A549 (cell line): Measurements from ENCODE around the gene CYP19A1. TPM values are rescaled to one million over a fixed set of nuclear protein-coding genes. Genes with fewer than 3 reads are reported as not detected.

ENCODE experiments used
- ATAC-seq, 2 experiments: fragments of 200-7000 bp in 1 of 2; fragments of >200 bp in 1 of 2; cut with Nextera tagmentation in 1 of 2; cut with Tn5 transposase in 1 of 2; 3 replicates each; pipeline versions ENCODE4 v1.8.0 to v1.9.1; 2018 to 2020; ENCODE audit warnings: mild to moderate bottlenecking in 1 of 2, moderate library complexity in 1 of 2
- CTCF ChIA-PET: fragments of 300-600 bp; sonication (Branson Sonifier 250); formaldehyde crosslinking; extraction: SDS; loops from one replicate; lab custom pipeline; 2021; ENCODE audit warnings: antibody characterized with exemption, inconsistent platforms; lab: Yijun Ruan, JAX
- POLR2A ChIA-PET: fragments of 350-600 bp; formaldehyde crosslinking; extraction: SDS; loops from one replicate; lab custom pipeline; 2021; ENCODE audit warnings: antibody characterized with exemption, inconsistent platforms; lab: Yijun Ruan, JAX
- DNase-seq, 2 experiments: peaks; one replicate each; pipeline versions ENCODE4 v3.0.0 to v3.0.0-alpha.2; 2011 to 2016; ENCODE audit warnings: low read depth in 1 of 2, low spot score in 1 of 2
- FAIRE-seq: peaks from 2 replicates; lab custom pipeline; 2011; peaks lifted over from hg19 to GRCh38; lab: Jason Lieb, UNC
- H3K27ac ChIP-seq, 2 experiments: fragments of >200 bp; sonication (Bioruptor Twin); formaldehyde crosslinking; 3 replicates each; pipeline ENCODE4 v1.5.1; 2016 to 2017
- H3K4me1 ChIP-seq: fragments of >200 bp; sonication (Bioruptor Twin); formaldehyde crosslinking; 3 replicates; pipeline ENCODE4 v1.6.1; 2016
- H3K4me2 ChIP-seq: fragments of >200 bp; sonication (Bioruptor Twin); formaldehyde crosslinking; 3 replicates; pipeline ENCODE4 v1.6.1; 2016
- H3K4me3 ChIP-seq: fragments of >200 bp; sonication (Bioruptor Twin); formaldehyde crosslinking; 3 replicates; pipeline ENCODE4 v1.5.1; 2016
- H3K9me3 ChIP-seq: fragments of >200 bp; sonication (Bioruptor Twin); formaldehyde crosslinking; 3 replicates; pipeline ENCODE4 v1.6.1; 2016
- CBX2 ChIP-seq: fragments of 200-600 bp; sonication (generic); IDR thresholded peaks from 2 replicates; pipeline ENCODE4 v1.6.1; 2016; ENCODE audit warnings: low read depth, mild to moderate bottlenecking, borderline replicate concordance
- CEBPB ChIP-seq, 2 experiments: fragments of >200 bp in 1 of 2; sonication (Bioruptor Twin) in 1 of 2; formaldehyde crosslinking in 1 of 2; IDR thresholded peaks; 2 replicates each; pipeline ENCODE4 v1.6.1; 2012 to 2016
- FOSL2 ChIP-seq, 2 experiments: fragments of 450-650 bp in 1 of 2; fragments of >200 bp in 1 of 2; sonication (Bioruptor Twin) in 1 of 2; formaldehyde crosslinking; IDR thresholded peaks; 2 replicates each; pipeline versions ENCODE4 v1.5.0 to v1.6.1; 2016 to 2020; ENCODE audit warnings: mild to moderate bottlenecking in 1 of 2, moderate library complexity in 1 of 2
- GATA3 ChIP-seq: IDR thresholded peaks from 2 replicates; pipeline ENCODE4 v1.6.1; 2012; ENCODE audit warnings: borderline replicate concordance
- HEYL ChIP-seq: fragments of 250-450 bp; sonication (Bioruptor Pico); IDR thresholded peaks from 2 replicates; pipeline ENCODE4 v1.8.0; 2021; ENCODE audit warnings: mild to moderate bottlenecking, moderate library complexity
- HOXA7 ChIP-seq: fragments of 250-450 bp; sonication (Bioruptor Pico); IDR thresholded peaks from 2 replicates; pipeline ENCODE4 v1.5.0; 2020; ENCODE audit warnings: mild to moderate bottlenecking, moderate library complexity
- HOXB13 ChIP-seq: fragments of 250-450 bp; sonication (Bioruptor Pico); IDR thresholded peaks from 2 replicates; pipeline ENCODE4 v1.5.0; 2020; ENCODE audit warnings: low read depth, mild to moderate bottlenecking, moderate library complexity
- HOXB5 ChIP-seq: fragments of 250-450 bp; sonication (Bioruptor Pico); IDR thresholded peaks from 2 replicates; pipeline ENCODE4 v1.5.0; 2020; ENCODE audit warnings: mild to moderate bottlenecking, moderate library complexity
- KDM1A ChIP-seq: fragments of 200-600 bp; sonication (generic); IDR thresholded peaks from 2 replicates; pipeline ENCODE4 v1.6.1; 2016; ENCODE audit warnings: low read depth, mild to moderate bottlenecking
- KDM5A ChIP-seq: fragments of 200-600 bp; sonication (generic); IDR thresholded peaks from 2 replicates; pipeline ENCODE4 v1.6.1; 2016; ENCODE audit warnings: antibody characterized with exemption, mild to moderate bottlenecking
- MAFK ChIP-seq: fragments of 450-650 bp; IDR thresholded peaks from 2 replicates; pipeline ENCODE4 v1.6.1; 2014; ENCODE audit not compliant: partially characterized antibody
- MAZ ChIP-seq: fragments of 150-350 bp; IDR thresholded peaks from 2 replicates; pipeline ENCODE4 v1.6.1; 2014; ENCODE audit warnings: antibody characterized with exemption, low read depth, low read length, borderline replicate concordance
- MYC ChIP-seq: IDR thresholded peaks from 2 replicates; pipeline ENCODE4 v1.6.1; 2012; ENCODE audit warnings: mild to moderate bottlenecking, inconsistent platforms, low read length, improper control_type of control experiment, borderline replicate concordance
- RARB ChIP-seq: fragments of 250-450 bp; sonication (Bioruptor Pico); IDR thresholded peaks from 2 replicates; pipeline ENCODE4 v1.8.0; 2021; ENCODE audit warnings: mild to moderate bottlenecking, moderate library complexity
- RCOR1 ChIP-seq: fragments of 150-350 bp; IDR thresholded peaks from 2 replicates; pipeline ENCODE4 v1.6.1; 2014; ENCODE audit warnings: antibody characterized with exemption, low read length, low read depth
- SMC3 ChIP-seq: fragments of >200 bp; sonication (Bioruptor Twin); formaldehyde crosslinking; IDR thresholded peaks from 3 replicates; pipeline ENCODE4 v1.6.1; 2018; ENCODE audit warnings: inconsistent platforms
- WGBS: methylation state at CpG from one replicate; pipeline ENCODE4 v1.1.6; 2017; ENCODE audit errors: missing lambda C conversion rate; 5-methylcytosine and 5-hydroxymethylcytosine counted together
- polyA plus RNA-seq, 4 experiments: library from polyadenylated mRNA; depleted of rRNA in 3 of 4; stranded (reverse); fragments of >200 nt; fragmentation: RNase III in 1 of 4; extraction: RNeasy Plus Mini Kit Qiagen cat#74134 plus additional on column Dnase treatment in 1 of 4; gene quantifications; 2 replicates in 3 of 4; 3 replicates in 1 of 4; pipeline ENCODE4 v1.2.3, GENCODE V29; 2011 to 2017
- TF ChIP-seq, protein P1 (sequence below): fragments of 250-450 bp; sonication (Bioruptor Pico); IDR thresholded peaks from 2 replicates; pipeline ENCODE4 v1.5.0; 2021; ENCODE audit warnings: mild to moderate bottlenecking, moderate library complexity, borderline replicate concordance
- TF ChIP-seq, protein P2 (sequence below): fragments of >200 bp; sonication (Bioruptor Twin); formaldehyde crosslinking; IDR thresholded peaks from 3 replicates; pipeline ENCODE4 v1.6.1; 2016
- TF ChIP-seq, protein P3 (sequence below): fragments of 250-450 bp; sonication (Bioruptor Pico); IDR thresholded peaks from 2 replicates; pipeline ENCODE4 v1.5.0; 2020; ENCODE audit warnings: low read depth, mild to moderate bottlenecking, moderate library complexity

CYP19A1 gene
- polyA plus RNA-seq, 2 of the 4 experiments (the other 2 are of a cell fraction) = 0.36 TPM; not detected in 1

DNA sequence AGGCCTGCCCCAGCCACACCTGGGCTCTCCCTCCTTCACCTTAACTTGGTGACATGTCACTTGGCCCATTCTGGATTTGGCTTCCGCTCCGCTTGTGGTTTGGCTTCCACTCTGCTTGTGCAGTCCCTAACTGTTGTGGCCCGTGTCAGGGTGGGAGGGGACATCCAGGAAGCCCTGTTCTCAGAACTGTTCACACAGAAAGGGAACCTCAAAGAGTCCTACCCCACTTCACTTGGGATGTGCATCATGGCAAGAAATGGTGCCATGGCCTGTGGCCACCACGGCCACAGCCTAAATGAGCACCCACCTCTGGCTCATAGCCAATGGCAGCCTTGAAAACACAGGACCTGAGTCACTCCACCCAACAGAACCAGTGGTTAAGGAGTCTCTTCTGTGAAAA is 63.4 kb downstream of the CYP19A1 start:
- CTCF ChIA-PET = interaction anchor here (1.0 to 1.9 kb wide), 3 partner anchors 10 to 107 kb away, joined by 3 to 5 read pairs (median 3); no protein-coding TSS in a partner anchor
- H3K4me1 ChIP-seq = no peaks in the 10 kb centered on the region
- H3K9me3 ChIP-seq = no peaks in the 10 kb centered on the region
- TF ChIP-seq HOXA7 (CRISPR knock-in tag) (no peak), HOXB5 (CRISPR knock-in tag) (no peak), CEBPB (IDR thresholded peaks at IDR 0.05) (no peak), MYC (no peak), SMC3 (no peak), HEYL (CRISPR knock-in tag) (no peak), KDM5A (no peak), FOSL2 (IDR thresholded peaks at IDR 0.05) (no peak), FOSL2 (CRISPR knock-in tag; IDR thresholded peaks at IDR 0.05) (no peak), HOXB13 (CRISPR knock-in tag) (no peak), RARB (CRISPR knock-in tag) (no peak), GATA3 (no peak), CBX2 (no peak), KDM1A (no peak)
- TF ChIP-seq, protein P1, sequence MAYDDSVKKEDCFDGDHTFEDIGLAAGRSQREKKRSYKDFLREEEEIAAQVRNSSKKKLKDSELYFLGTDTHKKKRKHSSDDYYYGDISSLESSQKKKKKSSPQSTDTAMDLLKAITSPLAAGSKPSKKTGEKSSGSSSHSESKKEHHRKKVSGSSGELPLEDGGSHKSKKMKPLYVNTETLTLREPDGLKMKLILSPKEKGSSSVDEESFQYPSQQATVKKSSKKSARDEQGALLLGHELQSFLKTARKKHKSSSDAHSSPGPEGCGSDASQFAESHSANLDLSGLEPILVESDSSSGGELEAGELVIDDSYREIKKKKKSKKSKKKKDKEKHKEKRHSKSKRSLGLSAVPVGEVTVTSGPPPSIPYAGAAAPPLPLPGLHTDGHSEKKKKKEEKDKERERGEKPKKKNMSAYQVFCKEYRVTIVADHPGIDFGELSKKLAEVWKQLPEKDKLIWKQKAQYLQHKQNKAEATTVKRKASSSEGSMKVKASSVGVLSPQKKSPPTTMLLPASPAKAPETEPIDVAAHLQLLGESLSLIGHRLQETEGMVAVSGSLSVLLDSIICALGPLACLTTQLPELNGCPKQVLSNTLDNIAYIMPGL = no peak
- no peak overlapping the region for H3K4me3 ChIP-seq
- WGBS = 54% methylated on average over 4 of the region's 4 CpGs
- DNase-seq (no peak), FAIRE-seq (no peak), ATAC-seq (no peak; a peak in 1 of 6 replicates)
- H3K4me2 ChIP-seq = no peak overlapping the region
- POLR2A ChIA-PET = no interaction called here
- no peak overlapping the region for H3K27ac ChIP-seq

DNA sequence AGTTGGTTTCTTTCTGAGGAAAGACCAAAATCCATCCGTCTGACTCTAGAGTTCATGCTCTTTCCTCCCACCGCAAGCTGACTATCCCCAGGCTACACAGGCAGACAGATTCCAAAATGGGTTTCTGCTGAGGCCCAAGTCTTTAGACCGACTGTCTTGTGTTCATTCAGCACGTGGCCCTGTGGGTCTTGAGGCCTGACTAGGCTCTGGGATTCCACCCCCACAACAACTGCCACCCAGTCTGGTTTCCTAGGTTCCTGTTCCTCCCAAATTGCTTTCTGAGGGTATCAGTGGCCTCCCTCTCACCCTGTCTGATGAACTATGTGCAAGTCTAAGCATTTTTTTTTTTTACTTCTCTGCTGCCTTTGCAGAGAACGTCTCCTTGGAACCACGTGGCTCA is 67.7 kb downstream of the CYP19A1 start:
- no peak overlapping the region for H3K27ac ChIP-seq

DNA sequence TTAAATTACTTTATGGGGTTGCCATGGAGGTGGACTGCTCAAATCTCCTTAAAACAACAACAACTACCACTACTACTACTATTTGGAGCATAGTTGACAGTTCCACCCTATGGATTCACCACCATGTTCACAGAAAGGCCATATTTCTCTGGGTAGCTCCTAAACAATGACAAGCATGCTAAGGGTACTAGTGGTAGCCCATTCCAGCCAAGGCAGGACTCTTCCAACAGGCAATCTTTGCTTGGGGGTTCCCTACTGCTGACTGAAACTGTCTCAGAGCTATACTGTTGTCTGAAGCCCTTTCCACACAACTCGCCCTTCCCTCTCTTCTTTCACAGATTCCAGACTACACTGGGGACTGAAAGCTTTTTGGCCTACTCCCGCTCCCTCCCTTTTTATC is 68.9 kb downstream of the CYP19A1 start:
- ATAC-seq (no peak), DNase-seq (no peak), FAIRE-seq (no peak)
- CTCF ChIA-PET = interaction anchor here (0.7 to 1.9 kb wide), 3 partner anchors 14 to 112 kb away, joined by 3 to 5 read pairs (median 4); no protein-coding TSS in a partner anchor
- Histone ChIP-seq H3K9me3 (no peaks in the 10 kb centered on the region), H3K4me1 (peaks cover 6% of the 10 kb centered on the region; the same call in 2 of the 3 replicates), H3K4me2 (no peak overlapping the region), H3K27ac (no peak overlapping the region)
- 53% methylated on average over 2 of the region's 2 CpGs for WGBS
- POLR2A ChIA-PET = no interaction called here
- no peak for TF ChIP-seq MAZ
- TF ChIP-seq, all 56 proteins: peak for 0
- no peak overlapping the region for H3K4me3 ChIP-seq

More for the DNA sequence above, 67.7 kb downstream of the CYP19A1 start:
- ChIA-PET CTCF (interaction anchor here (1.0 to 1.9 kb wide), 4 partner anchors 10 to 111 kb away, joined by 3 to 6 read pairs (median 4); no protein-coding TSS in a partner anchor), POLR2A (no interaction called here)
- no peak overlapping the region for H3K4me3 ChIP-seq
- H3K4me1 ChIP-seq = peaks cover 6% of the 10 kb centered on the region; the same call in 2 of the 3 replicates
- TF ChIP-seq MAFK = no peak
- no peak for TF ChIP-seq RCOR1
- TF ChIP-seq, protein P2, sequence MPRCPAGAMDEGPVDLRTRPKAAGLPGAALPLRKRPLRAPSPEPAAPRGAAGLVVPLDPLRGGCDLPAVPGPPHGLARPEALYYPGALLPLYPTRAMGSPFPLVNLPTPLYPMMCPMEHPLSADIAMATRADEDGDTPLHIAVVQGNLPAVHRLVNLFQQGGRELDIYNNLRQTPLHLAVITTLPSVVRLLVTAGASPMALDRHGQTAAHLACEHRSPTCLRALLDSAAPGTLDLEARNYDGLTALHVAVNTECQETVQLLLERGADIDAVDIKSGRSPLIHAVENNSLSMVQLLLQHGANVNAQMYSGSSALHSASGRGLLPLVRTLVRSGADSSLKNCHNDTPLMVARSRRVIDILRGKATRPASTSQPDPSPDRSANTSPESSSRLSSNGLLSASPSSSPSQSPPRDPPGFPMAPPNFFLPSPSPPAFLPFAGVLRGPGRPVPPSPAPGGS = no peak
- TF ChIP-seq, protein P3, sequence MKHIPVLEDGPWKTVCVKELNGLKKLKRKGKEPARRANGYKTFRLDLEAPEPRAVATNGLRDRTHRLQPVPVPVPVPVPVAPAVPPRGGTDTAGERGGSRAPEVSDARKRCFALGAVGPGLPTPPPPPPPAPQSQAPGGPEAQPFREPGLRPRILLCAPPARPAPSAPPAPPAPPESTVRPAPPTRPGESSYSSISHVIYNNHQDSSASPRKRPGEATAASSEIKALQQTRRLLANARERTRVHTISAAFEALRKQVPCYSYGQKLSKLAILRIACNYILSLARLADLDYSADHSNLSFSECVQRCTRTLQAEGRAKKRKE (CRISPR knock-in tag) = no peak
- TF ChIP-seq, all 56 proteins: peak for 0
- FAIRE-seq (no peak), DNase-seq (no peak), ATAC-seq (no peak)
- no peaks in the 10 kb centered on the region for H3K9me3 ChIP-seq
- WGBS = 34% methylated on average over 6 of the region's 6 CpGs
- H3K4me2 ChIP-seq = no peak overlapping the region
